COLO829 (cell line): ENCODE measurements around the gene IGF1R.

Experiments
- DNase-seq: peaks from one replicate; pipeline ENCODE4 v3.0.0; 2012; ENCODE audit warnings: low spot score

The IGF1R gene

GRCh38 chr15:98946301-98947255, 298.2 kb downstream of the IGF1R start:
- DNase-seq: no peak

- DNase-seq: no peak
Measured at GRCh38 chr15:98948456-98948855, 300.1 kb downstream of the IGF1R start.

GRCh38 chr15:98948941-98949340, 300.6 kb downstream of the IGF1R start:
- DNase-seq: no peak

GRCh38 chr15:98949624-98950023, 301.3 kb downstream of the IGF1R start:
- no peak for DNase-seq

GRCh38 chr15:98950248-98950647, 301.9 kb downstream of the IGF1R start:
- no peak for DNase-seq

GRCh38 chr15:98951004-98951403, 302.7 kb downstream of the IGF1R start:
- DNase-seq: no peak

- no peak for DNase-seq
Measured at GRCh38 chr15:98951493-98952320, 303.4 kb downstream of the IGF1R start.

GRCh38 chr15:98952381-98952803, 304.1 kb downstream of the IGF1R start:
- DNase-seq: no peak

- DNase-seq: no peak
Measured at GRCh38 chr15:98953000-98953787, 304.9 kb downstream of the IGF1R start.

GRCh38 chr15:98953968-98954367, 305.6 kb downstream of the IGF1R start:
- no peak for DNase-seq

GRCh38 chr15:98954411-98954810, 306.1 kb downstream of the IGF1R start:
- DNase-seq: peak; percentile 42

- DNase-seq: no peak
Measured at GRCh38 chr15:98955331-98955730, 307.0 kb downstream of the IGF1R start.

GRCh38 chr15:98955961-98956723, 307.8 kb downstream of the IGF1R start:
- no peak for DNase-seq

GRCh38 chr15:98956796-98957553, 308.6 kb downstream of the IGF1R start:
- no peak for DNase-seq

- no peak for DNase-seq
Measured at GRCh38 chr15:98957655-98958054, 309.3 kb downstream of the IGF1R start.

- DNase-seq: no peak
Measured at GRCh38 chr15:98958076-98958475, 309.7 kb downstream of the IGF1R start.

- DNase-seq: no peak
Measured at GRCh38 chr15:98958918-98959639, 310.7 kb downstream of the IGF1R start.

GRCh38 chr15:98959640-98960007, 311.3 kb downstream of the IGF1R start:
- DNase-seq: no peak

- DNase-seq: no peak
Measured at GRCh38 chr15:98960555-98961050, 312.3 kb downstream of the IGF1R start.

- no peak for DNase-seq
Measured at GRCh38 chr15:98963444-98963843, 315.1 kb downstream of the IGF1R start.
